Lung (tissue), 12 donors: ENCODE data around the gene ABTB1. TPM values are rescaled to one million over a fixed set of nuclear protein-coding genes. Genes with fewer than 3 reads are reported as not detected.

Experiments
- ATAC-seq: fragments of 200-7000 bp; cut with Tn5 transposase; one replicate; pipeline ENCODE4 v1.9.1; 2020; ENCODE audit warnings: moderate number of reproducible peaks; ENCODE audit not compliant: insufficient read depth, low FRiP score
- DNase-seq, 3 donors: peaks; one replicate each; pipeline ENCODE4 v3.0.0-alpha.2; 2013 to 2017
- H3K27ac ChIP-seq, 2 donors: one replicate each; pipeline ENCODE4 v1.5.1; 2013; ENCODE audit warnings: mild to moderate bottlenecking in 2 of 2, moderate library complexity in 2 of 2, control low read depth in 1 of 2, inconsistent platforms in 1 of 2, low read depth in 1 of 2, low read length in 1 of 2
- H3K27me3 ChIP-seq, 3 donors: one replicate each; pipeline ENCODE4 v1.5.1; 2013; ENCODE audit warnings: low read length in 2 of 3; ENCODE audit not compliant: control insufficient read depth in 3 of 3, insufficient read depth in 3 of 3
- H3K36me3 ChIP-seq, 4 donors: one replicate each; pipeline ENCODE4 v1.5.1; 2013; ENCODE audit warnings: low read length in 4 of 4, mild to moderate bottlenecking in 1 of 4, moderate library complexity in 1 of 4; ENCODE audit not compliant: control insufficient read depth in 4 of 4, insufficient read depth in 4 of 4
- H3K4me1 ChIP-seq, 5 donors: one replicate each; pipeline ENCODE4 v1.5.1; 2013; ENCODE audit warnings: low read length in 5 of 5, mild to moderate bottlenecking in 2 of 5, moderate library complexity in 1 of 5; ENCODE audit not compliant: control insufficient read depth in 5 of 5, insufficient read depth in 5 of 5
- H3K4me3 ChIP-seq: one replicate; pipeline ENCODE4 v1.5.1; 2013; ENCODE audit warnings: mild to moderate bottlenecking, control low read depth, moderate library complexity
- H3K9ac ChIP-seq, 2 donors: one replicate each; pipeline ENCODE4 v1.5.1; 2013; ENCODE audit warnings: low read length in 2 of 2, control low read depth in 1 of 2; ENCODE audit not compliant: insufficient read depth in 1 of 2
- H3K9me3 ChIP-seq, 4 donors: one replicate each; pipeline ENCODE4 v1.5.1; 2013; ENCODE audit warnings: low read length in 3 of 4, mild to moderate bottlenecking in 1 of 4, moderate library complexity in 1 of 4; ENCODE audit not compliant: control insufficient read depth in 4 of 4, insufficient read depth in 3 of 4
- CTCF ChIP-seq: IDR thresholded peaks from 2 replicates; pipeline ENCODE4 v1.5.1; 2012; ENCODE audit warnings: mild to moderate bottlenecking; ENCODE audit errors: control extremely low read depth, extremely low read depth
- WGBS, 2 donors: extraction: QIAGEN DNeasy Blood & Tissue Kit; methylation state at CpG; one replicate each; pipeline ENCODE4 v1.1.7; 2013; 5-methylcytosine and 5-hydroxymethylcytosine counted together
- polyA plus RNA-seq, 2 donors: library from polyadenylated mRNA; stranded (reverse); fragments of 200-250 nt; gene quantifications; one replicate each; pipeline ENCODE4 v1.2.1, GENCODE V29; 2013
- total RNA-seq, 2 donors: library from RNA; depleted of rRNA in 1 of 2; stranded (reverse); fragments of >200 nt in 1 of 2; gene quantifications; one replicate each; pipeline ENCODE4 v1.2.1, GENCODE V29; 2014 to 2021
- donor health status: control.
- donor health status: control.
- donor health status: Bipolar disorder and iron deficiency.
- donor health status: healthy.
- donor health status: DM: yes; HTN: yes; CAD: no.

ABTB1 gene
- total and polyA plus RNA-seq, 4 donors = 30.7 to 102 (median 48.6) TPM

GRCh38 chr3:127685708-127686511 is 13.2 kb downstream of the ABTB1 start:
- peaks cover 0 to 10% (median 4%) of the 10 kb centered on the region in 5 donors for H3K4me1 ChIP-seq
- no peaks in the 10 kb centered on the region for H3K27me3 ChIP-seq
- TF ChIP-seq CTCF = no peak
- H3K4me3 ChIP-seq = no peak overlapping the region
- no peak overlapping the region for H3K27ac ChIP-seq
- no peak overlapping the region for H3K9ac ChIP-seq
- ATAC-seq = no peak
- no peak for DNase-seq
- WGBS, 2 donors = 86 to 89% methylated on average over 4 of the region's 4 CpGs
- no peaks in the 10 kb centered on the region for H3K36me3 ChIP-seq
- H3K9me3 ChIP-seq = no peaks in the 10 kb centered on the region

DNA sequence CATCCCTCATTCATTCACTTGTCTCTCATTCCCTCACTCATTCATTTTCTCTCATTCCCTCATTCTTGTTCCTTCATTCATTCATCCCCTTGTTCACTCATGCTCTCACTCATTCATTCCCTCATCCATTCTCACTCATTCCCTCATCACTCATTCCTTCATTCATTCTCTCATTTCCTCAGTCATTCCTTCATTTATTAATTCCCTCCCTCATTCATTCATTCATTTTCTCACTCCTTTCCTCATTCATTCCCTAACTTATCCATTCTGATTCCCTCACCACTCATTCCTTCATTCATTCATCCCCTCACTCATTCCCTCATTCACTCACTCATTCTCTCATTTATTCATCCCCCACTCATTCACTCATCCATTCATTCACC is 13.8 kb downstream of the ABTB1 start:
- H3K27me3 ChIP-seq = no peaks in the 10 kb centered on the region
- no peak overlapping the region for H3K4me3 ChIP-seq
- H3K9ac ChIP-seq = no peak overlapping the region
- no peaks in the 10 kb centered on the region for H3K36me3 ChIP-seq
- no peaks in the 10 kb centered on the region for H3K9me3 ChIP-seq
- ATAC-seq (no peak), DNase-seq (no peak)
- no peak for TF ChIP-seq CTCF
- peaks cover 0 to 10% (median 4%) of the 10 kb centered on the region in 5 donors for H3K4me1 ChIP-seq
- H3K27ac ChIP-seq = no peak overlapping the region

GRCh38 chr3:127687228-127687737 is 14.5 kb downstream of the ABTB1 start:
- TF ChIP-seq CTCF = no peak
- Histone ChIP-seq H3K4me1 (peaks cover 0 to 10% (median 4%) of the 10 kb centered on the region in 5 donors), H3K9ac (no peak overlapping the region), H3K27ac (no peak overlapping the region), H3K36me3 (no peaks in the 10 kb centered on the region), H3K27me3 (no peaks in the 10 kb centered on the region), H3K9me3 (no peaks in the 10 kb centered on the region), H3K4me3 (no peak overlapping the region)
- DNase-seq = no peak
- ATAC-seq = no peak
- WGBS, 2 donors = 95 to 96% methylated on average over 2 of the region's 2 CpGs

- ATAC-seq (no peak), DNase-seq (no peak)
- H3K9ac ChIP-seq = peak overlapping the region in 1 of 2 donors; percentile 4
- 67 to 78% methylated on average over 2 of the region's 2 CpGs for WGBS, 2 donors
- no peaks in the 10 kb centered on the region for H3K9me3 ChIP-seq
- peaks cover 0 to 10% (median 4%) of the 10 kb centered on the region in 5 donors for H3K4me1 ChIP-seq
- TF ChIP-seq CTCF = no peak
- H3K27ac ChIP-seq = no peak overlapping the region
- no peak overlapping the region for H3K4me3 ChIP-seq
- no peaks in the 10 kb centered on the region for H3K27me3 ChIP-seq
- H3K36me3 ChIP-seq = no peaks in the 10 kb centered on the region
These were observed 15.3 kb downstream of the ABTB1 start for GRCh38 chr3:127688022-127688415.
